ENCODE results near the gene GULP1.
"Not testable (repeated sequence)": the region's sequence is repeated elsewhere in the genome, so short reads cannot be mapped to it uniquely, and the experiment has no call there.

DNA sequence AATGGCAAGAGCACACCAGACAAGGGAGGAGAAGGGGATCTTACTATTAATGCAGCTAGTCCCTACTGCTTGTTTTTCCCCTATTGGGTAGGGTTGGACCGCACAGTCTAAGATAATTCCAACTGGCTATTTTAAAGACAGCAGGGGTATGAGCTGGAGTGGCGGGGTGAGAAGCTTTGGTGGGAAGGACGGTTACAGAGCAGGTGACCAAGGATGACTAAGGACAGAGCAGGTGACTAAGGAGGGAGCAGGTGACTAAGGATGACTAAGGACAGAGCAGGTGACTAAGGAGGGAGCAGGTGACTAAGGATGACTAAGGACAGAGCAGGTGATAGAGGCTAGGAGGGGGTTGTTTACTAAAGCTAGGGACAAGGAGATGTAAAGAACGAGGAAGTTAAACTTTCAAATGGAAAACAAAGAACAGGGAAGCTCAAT, 7.3 kb downstream of the GULP1 start:
- TF ChIP-seq, protein P1, sequence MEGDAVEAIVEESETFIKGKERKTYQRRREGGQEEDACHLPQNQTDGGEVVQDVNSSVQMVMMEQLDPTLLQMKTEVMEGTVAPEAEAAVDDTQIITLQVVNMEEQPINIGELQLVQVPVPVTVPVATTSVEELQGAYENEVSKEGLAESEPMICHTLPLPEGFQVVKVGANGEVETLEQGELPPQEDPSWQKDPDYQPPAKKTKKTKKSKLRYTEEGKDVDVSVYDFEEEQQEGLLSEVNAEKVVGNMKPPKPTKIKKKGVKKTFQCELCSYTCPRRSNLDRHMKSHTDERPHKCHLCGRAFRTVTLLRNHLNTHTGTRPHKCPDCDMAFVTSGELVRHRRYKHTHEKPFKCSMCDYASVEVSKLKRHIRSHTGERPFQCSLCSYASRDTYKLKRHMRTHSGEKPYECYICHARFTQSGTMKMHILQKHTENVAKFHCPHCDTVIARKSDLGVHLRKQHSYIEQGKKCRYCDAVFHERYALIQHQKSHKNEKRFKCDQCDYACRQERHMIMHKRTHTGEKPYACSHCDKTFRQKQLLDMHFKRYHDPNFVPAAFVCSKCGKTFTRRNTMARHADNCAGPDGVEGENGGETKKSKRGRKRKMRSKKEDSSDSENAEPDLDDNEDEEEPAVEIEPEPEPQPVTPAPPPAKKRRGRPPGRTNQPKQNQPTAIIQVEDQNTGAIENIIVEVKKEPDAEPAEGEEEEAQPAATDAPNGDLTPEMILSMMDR (conservative IDR thresholded peaks at IDR 0.05 in 1 of 2, IDR thresholded peaks at IDR 0.05 in 1 of 2; ENCODE audit: low read depth in 1 of 2, low read length in 2 of 2) = not testable (repeated sequence)
- not testable (repeated sequence) for TF ChIP-seq EZH2 (IDR thresholded peaks at IDR 0.05; ENCODE audit: low read length, missing control alignments)
